Lung (tissue), 12 donors: ENCODE results near the gene DCD. TPM values are rescaled to one million over a fixed set of nuclear protein-coding genes. Genes with fewer than 3 reads are reported as not detected.

Source experiments
- ATAC-seq: fragments of 200-7000 bp; cut with Tn5 transposase; one replicate; pipeline ENCODE4 v1.9.1; 2020; ENCODE audit warnings: moderate number of reproducible peaks; ENCODE audit not compliant: insufficient read depth, low FRiP score
- DNase-seq, 3 donors: peaks; one replicate each; pipeline ENCODE4 v3.0.0-alpha.2; 2013 to 2017
- H3K27ac ChIP-seq, 2 donors: one replicate each; pipeline ENCODE4 v1.5.1; 2013; ENCODE audit warnings: mild to moderate bottlenecking in 2 of 2, moderate library complexity in 2 of 2, control low read depth in 1 of 2, inconsistent platforms in 1 of 2, low read depth in 1 of 2, low read length in 1 of 2
- H3K27me3 ChIP-seq, 3 donors: one replicate each; pipeline ENCODE4 v1.5.1; 2013; ENCODE audit warnings: low read length in 2 of 3; ENCODE audit not compliant: control insufficient read depth in 3 of 3, insufficient read depth in 3 of 3
- H3K36me3 ChIP-seq, 4 donors: one replicate each; pipeline ENCODE4 v1.5.1; 2013; ENCODE audit warnings: low read length in 4 of 4, mild to moderate bottlenecking in 1 of 4, moderate library complexity in 1 of 4; ENCODE audit not compliant: control insufficient read depth in 4 of 4, insufficient read depth in 4 of 4
- H3K4me1 ChIP-seq, 5 donors: one replicate each; pipeline ENCODE4 v1.5.1; 2013; ENCODE audit warnings: low read length in 5 of 5, mild to moderate bottlenecking in 2 of 5, moderate library complexity in 1 of 5; ENCODE audit not compliant: control insufficient read depth in 5 of 5, insufficient read depth in 5 of 5
- H3K4me3 ChIP-seq: one replicate; pipeline ENCODE4 v1.5.1; 2013; ENCODE audit warnings: mild to moderate bottlenecking, control low read depth, moderate library complexity
- H3K9ac ChIP-seq, 2 donors: one replicate each; pipeline ENCODE4 v1.5.1; 2013; ENCODE audit warnings: low read length in 2 of 2, control low read depth in 1 of 2; ENCODE audit not compliant: insufficient read depth in 1 of 2
- H3K9me3 ChIP-seq, 4 donors: one replicate each; pipeline ENCODE4 v1.5.1; 2013; ENCODE audit warnings: low read length in 3 of 4, mild to moderate bottlenecking in 1 of 4, moderate library complexity in 1 of 4; ENCODE audit not compliant: control insufficient read depth in 4 of 4, insufficient read depth in 3 of 4
- WGBS, 2 donors: extraction: QIAGEN DNeasy Blood & Tissue Kit; methylation state at CpG; one replicate each; pipeline ENCODE4 v1.1.7; 2013; 5-methylcytosine and 5-hydroxymethylcytosine counted together
- polyA plus RNA-seq, 2 donors: library from polyadenylated mRNA; stranded (reverse); fragments of 200-250 nt; gene quantifications; one replicate each; pipeline ENCODE4 v1.2.1, GENCODE V29; 2013
- total RNA-seq, 2 donors: library from RNA; depleted of rRNA in 1 of 2; stranded (reverse); fragments of >200 nt in 1 of 2; gene quantifications; one replicate each; pipeline ENCODE4 v1.2.1, GENCODE V29; 2014 to 2021
- TF ChIP-seq, protein P1 (sequence below): IDR thresholded peaks from 2 replicates; pipeline ENCODE4 v1.5.1; 2012; ENCODE audit warnings: mild to moderate bottlenecking; ENCODE audit errors: control extremely low read depth, extremely low read depth
- donor health status: control.
- donor health status: control.
- donor health status: Bipolar disorder and iron deficiency.
- donor health status: healthy.
- donor health status: DM: yes; HTN: yes; CAD: no.

Gene DCD
- total and polyA plus RNA-seq, 4 donors, result not detected

DNA sequence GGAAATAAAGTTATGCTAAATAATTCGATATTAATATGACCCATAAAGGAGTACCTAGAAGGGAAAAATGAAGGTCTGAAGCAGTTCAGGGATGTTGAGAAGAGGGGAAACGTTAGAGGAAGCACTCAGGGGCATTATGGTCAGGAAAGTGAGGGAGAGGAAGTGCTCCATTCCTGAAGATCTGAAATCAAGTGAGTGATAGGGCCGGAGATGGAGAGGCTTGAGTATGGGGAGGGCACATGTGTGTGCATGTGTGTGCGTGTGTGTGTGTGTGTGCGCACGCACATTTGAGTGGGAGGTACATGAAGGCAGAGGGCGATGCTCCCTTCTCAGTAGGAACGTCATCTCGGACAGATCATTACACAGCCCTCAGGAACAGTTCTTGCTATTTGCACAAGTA is 4.9 kb upstream of the DCD start:
- H3K36me3 ChIP-seq, result no peaks in the 10 kb centered on the region
- no peak for DNase-seq
- TF ChIP-seq, protein P1, sequence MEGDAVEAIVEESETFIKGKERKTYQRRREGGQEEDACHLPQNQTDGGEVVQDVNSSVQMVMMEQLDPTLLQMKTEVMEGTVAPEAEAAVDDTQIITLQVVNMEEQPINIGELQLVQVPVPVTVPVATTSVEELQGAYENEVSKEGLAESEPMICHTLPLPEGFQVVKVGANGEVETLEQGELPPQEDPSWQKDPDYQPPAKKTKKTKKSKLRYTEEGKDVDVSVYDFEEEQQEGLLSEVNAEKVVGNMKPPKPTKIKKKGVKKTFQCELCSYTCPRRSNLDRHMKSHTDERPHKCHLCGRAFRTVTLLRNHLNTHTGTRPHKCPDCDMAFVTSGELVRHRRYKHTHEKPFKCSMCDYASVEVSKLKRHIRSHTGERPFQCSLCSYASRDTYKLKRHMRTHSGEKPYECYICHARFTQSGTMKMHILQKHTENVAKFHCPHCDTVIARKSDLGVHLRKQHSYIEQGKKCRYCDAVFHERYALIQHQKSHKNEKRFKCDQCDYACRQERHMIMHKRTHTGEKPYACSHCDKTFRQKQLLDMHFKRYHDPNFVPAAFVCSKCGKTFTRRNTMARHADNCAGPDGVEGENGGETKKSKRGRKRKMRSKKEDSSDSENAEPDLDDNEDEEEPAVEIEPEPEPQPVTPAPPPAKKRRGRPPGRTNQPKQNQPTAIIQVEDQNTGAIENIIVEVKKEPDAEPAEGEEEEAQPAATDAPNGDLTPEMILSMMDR, result no peak
- H3K4me3 ChIP-seq, result no peak overlapping the region
- no peaks in the 10 kb centered on the region for H3K4me1 ChIP-seq
- H3K9me3 ChIP-seq, result peaks cover 0 to 2% (median 0%) of the 10 kb centered on the region in 4 donors
- no peak for ATAC-seq
- 74 to 76% methylated on average over 9 of the region's 9 CpGs for WGBS, 2 donors
- H3K27ac ChIP-seq, result no peak overlapping the region
- no peak overlapping the region for H3K9ac ChIP-seq
- H3K27me3 ChIP-seq, result peaks cover 0 to 2% (median 2%) of the 10 kb centered on the region in 3 donors

DNA sequence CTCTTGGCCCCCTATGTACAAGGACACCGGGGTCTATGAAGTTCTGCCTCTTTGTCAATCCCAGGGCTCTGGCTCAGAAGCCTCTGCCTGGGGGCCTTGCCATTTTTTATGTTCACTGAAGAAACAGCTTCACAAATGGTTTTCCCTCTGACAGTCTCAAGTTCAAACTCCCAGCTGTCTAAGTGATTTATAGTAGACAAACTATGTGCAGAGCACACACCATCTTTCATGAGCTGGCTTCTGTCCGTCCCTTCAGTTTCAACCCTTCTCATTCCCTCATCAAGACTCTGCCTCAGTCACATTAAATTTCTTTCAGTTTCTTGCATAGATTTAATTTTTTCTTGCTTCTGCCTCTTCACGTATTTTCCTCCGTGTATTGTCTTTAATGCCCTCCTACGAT is 2.7 kb upstream of the DCD start:
- H3K27me3 ChIP-seq, result peaks cover 0 to 2% (median 2%) of the 10 kb centered on the region in 3 donors
- TF ChIP-seq, protein P1, result no peak
- H3K36me3 ChIP-seq, result no peaks in the 10 kb centered on the region
- no peak overlapping the region for H3K4me3 ChIP-seq
- H3K9ac ChIP-seq, result no peak overlapping the region
- peaks cover 0 to 2% (median 0%) of the 10 kb centered on the region in 4 donors for H3K9me3 ChIP-seq
- H3K27ac ChIP-seq, result no peak overlapping the region
- ATAC-seq (no peak), DNase-seq (no peak)
- WGBS, 2 donors, result 82 to 85% methylated on average over 5 of the region's 5 CpGs
- no peaks in the 10 kb centered on the region for H3K4me1 ChIP-seq

DNA sequence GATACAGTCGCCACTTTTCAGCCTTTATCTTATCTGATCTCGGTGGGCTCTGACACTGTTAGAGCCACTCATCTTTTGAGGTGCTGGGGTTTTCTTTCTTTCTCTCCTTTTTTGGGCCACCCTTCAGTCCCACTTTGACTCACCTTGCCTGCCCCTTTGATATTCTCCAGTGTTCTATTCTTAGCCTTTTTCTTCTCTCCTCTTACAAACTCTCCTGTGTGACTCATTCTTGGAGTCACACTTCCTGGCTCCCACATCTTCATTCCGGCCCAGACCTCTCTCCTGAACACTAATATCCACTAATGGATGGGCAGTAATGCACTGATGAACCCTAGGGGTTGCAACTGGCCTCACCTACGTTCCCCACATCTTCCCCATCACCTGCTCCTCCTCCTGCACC is 2.2 kb upstream of the DCD start:
- WGBS, 2 donors, result 47 to 85% methylated on average over 4 of the region's 4 CpGs
- Histone ChIP-seq H3K27ac (no peak overlapping the region), H3K27me3 (peaks cover 0 to 2% (median 2%) of the 10 kb centered on the region in 3 donors), H3K4me1 (no peaks in the 10 kb centered on the region), H3K36me3 (no peaks in the 10 kb centered on the region), H3K4me3 (no peak overlapping the region), H3K9me3 (peaks cover 0 to 2% (median 0%) of the 10 kb centered on the region in 4 donors), H3K9ac (no peak overlapping the region)
- DNase-seq (no peak), ATAC-seq (no peak)
- TF ChIP-seq, protein P1, result no peak

DNA sequence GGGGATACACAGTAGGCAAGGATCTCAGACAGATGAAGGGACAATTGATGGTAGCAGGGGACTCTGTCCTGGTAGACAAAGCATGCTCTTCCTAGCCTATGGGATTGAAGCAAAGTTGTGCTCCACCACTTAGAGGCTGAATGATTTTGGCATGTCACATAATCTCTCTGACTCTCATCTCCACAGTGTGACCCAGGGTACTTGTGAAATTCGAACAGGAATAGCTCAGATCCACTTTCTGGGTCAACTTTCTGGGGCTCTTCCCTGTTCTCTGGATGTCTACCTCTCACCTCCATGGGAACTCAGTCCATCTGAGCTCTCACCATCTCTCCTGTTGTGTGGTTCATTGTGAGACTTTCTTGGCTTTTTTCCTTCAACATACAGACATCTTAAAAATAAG is 1.7 kb upstream of the DCD start:
- DNase-seq (no peak), ATAC-seq (no peak)
- H3K27ac ChIP-seq, result no peak overlapping the region
- 63 to 67% methylated on average over 1 of the region's 1 CpG for WGBS, 2 donors
- H3K27me3 ChIP-seq, result peaks cover 0 to 2% (median 2%) of the 10 kb centered on the region in 3 donors
- TF ChIP-seq, protein P1, result no peak
- no peak overlapping the region for H3K9ac ChIP-seq
- no peaks in the 10 kb centered on the region for H3K36me3 ChIP-seq
- no peaks in the 10 kb centered on the region for H3K9me3 ChIP-seq
- H3K4me3 ChIP-seq, result no peak overlapping the region
- no peaks in the 10 kb centered on the region for H3K4me1 ChIP-seq
